ENCODE measurements around the gene XYLT1.

The XYLT1 gene

DNA sequence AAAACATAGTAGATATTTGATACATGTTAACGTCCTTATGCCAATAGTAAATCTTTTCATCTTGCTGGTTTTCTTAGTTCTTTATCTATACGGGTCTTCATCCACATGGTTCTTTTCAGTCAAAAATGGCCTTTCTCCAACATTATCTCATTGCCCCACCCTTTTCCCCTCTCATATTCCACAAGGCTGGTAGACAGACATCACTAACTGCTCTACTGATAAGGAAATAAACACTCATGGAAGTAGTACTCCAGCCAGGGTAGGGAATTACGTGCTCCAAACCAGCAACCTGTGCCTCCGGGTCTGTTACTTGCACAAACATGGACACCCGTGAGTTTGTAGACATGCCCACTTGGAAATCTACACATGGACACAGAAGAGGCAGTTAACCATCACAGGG is 141.4 kb downstream of the XYLT1 start:
- DNase-seq (ENCODE audit: low read depth): no peak
- TF ChIP-seq CTCF (IDR thresholded peaks at IDR 0.05; ENCODE audit: low read depth, low read length, missing control alignments): no peak
- no peak overlapping the region for H3K4me3 ChIP-seq (ENCODE audit: low read depth, low read length)

DNA sequence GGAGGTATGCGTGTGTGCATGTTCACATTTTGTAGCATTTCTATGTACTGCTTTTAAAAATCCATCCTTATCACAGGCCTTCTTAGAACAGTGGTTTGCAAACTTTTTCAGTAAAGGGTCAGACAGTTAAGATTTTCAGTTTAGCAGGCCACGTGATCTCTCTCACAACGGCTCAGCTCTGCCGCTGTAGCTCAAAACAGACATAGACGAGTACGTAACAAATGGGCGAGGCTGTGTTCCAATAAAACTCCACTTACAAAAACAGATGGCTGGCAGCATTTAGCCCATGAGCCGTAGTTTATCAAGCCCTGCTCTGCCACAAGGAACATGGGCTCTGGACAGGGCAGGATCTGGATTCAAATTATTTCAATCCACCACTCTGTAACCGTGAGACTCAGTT is 141.8 kb downstream of the XYLT1 start:
- TF ChIP-seq CTCF (IDR thresholded peaks at IDR 0.05; ENCODE audit: low read depth, low read length, missing control alignments): no peak
- H3K4me3 ChIP-seq (ENCODE audit: low read depth, low read length): no peak overlapping the region
- no peak for DNase-seq (ENCODE audit: low read depth)

DNA sequence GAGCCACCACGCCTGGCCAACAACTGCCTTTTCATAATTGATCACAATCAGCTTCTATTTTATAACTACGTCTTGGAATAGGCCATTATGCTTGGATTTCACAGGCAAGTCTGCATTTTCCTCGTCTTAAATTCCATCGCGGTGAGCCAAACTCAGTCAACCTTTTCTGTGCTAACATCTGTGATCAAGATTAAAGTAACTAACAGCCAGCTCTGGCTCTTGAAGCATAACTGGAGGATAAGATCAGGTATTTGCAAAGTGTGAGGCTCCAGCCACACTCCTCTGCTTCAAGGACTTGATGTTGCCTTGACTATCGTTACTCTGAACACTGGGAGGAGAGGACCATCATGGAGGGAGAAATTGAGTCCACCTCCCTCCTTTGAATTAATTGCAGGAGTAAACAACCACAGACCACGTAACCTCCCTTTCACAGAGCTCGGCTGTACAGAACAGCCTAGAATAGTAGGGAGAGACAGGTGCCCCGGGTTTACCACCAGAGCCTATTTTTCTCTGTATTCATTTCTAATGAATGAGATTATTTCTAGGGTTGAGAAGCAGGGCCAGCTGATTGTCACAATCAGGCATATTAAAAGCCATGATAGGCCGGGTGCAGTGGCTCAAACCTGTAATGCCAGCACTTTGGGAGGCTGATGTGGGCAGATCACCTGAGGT is 143.0 kb downstream of the XYLT1 start:
- no peak for TF ChIP-seq CTCF (IDR thresholded peaks at IDR 0.05; ENCODE audit: low read depth, low read length, missing control alignments)
- no peak for DNase-seq (ENCODE audit: low read depth)
- no peak overlapping the region for H3K4me3 ChIP-seq (ENCODE audit: low read depth, low read length)

- no peak overlapping the region for H3K4me3 ChIP-seq (ENCODE audit: low read depth, low read length)
- no peak for TF ChIP-seq CTCF (IDR thresholded peaks at IDR 0.05; ENCODE audit: low read depth, low read length, missing control alignments)
- DNase-seq (ENCODE audit: low read depth): no peak
These were observed 145.2 kb downstream of the XYLT1 start for GRCh38 chr16:17325476-17326143.

GRCh38 chr16:17324451-17324850 is 146.3 kb downstream of the XYLT1 start:
- no peak for DNase-seq (ENCODE audit: low read depth)
- TF ChIP-seq CTCF (IDR thresholded peaks at IDR 0.05; ENCODE audit: low read depth, low read length, missing control alignments): no peak
- H3K4me3 ChIP-seq (ENCODE audit: low read depth, low read length): no peak overlapping the region

DNA sequence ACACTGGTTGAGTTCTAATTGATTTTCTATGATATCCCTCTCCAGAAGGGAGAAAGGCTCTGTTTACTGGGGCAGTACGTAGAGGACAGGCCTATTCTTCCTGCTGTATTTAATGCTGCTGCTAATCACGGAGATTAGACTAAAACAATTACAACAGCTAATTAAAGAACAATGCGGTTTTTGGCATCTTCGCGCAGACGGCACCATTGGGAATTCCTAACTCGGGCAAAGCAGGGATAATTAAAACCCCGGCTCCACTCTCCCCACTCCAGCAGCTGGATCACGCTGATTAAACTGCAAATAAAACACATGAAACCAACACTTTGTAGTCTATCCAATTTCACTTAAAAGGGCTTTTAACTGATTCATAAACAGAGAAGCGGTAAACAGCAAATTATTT is 147.6 kb downstream of the XYLT1 start:
- no peak overlapping the region for H3K4me3 ChIP-seq (ENCODE audit: low read depth, low read length)
- no peak for TF ChIP-seq CTCF (IDR thresholded peaks at IDR 0.05; ENCODE audit: low read depth, low read length, missing control alignments)
- no peak for DNase-seq (ENCODE audit: low read depth)

DNA sequence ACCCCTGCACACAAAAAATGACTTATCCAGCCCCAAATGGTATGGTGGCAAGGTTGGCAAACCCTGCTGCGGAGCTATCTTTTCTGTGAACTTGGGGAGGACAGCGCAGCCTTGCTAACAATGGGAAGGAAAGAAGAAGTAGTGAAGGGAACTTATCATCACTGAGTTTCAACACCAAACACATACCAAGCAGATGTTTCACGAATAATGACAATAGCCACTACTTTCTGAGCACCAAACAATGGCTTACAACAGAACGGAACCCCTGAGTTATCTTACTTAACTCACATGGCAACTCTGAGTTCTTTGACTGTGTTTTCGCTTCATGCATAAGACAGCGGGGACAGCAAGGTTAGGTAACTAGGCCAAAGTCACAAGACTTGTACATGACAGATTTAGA is 148.9 kb downstream of the XYLT1 start:
- no peak overlapping the region for H3K4me3 ChIP-seq (ENCODE audit: low read depth, low read length)
- DNase-seq (ENCODE audit: low read depth): no peak
- TF ChIP-seq CTCF (IDR thresholded peaks at IDR 0.05; ENCODE audit: low read depth, low read length, missing control alignments): no peak
